Adrenal gland (tissue), 5 donors: Measurements from ENCODE around the gene IFNAR1.

ENCODE experiments used
- CTCF ChIP-seq, 6 experiments: fragments of 450-650 bp in 4 of 6; fragments of 200-600 bp in 2 of 6; sonication (generic) in 1 of 6; IDR thresholded peaks; 1 replicate in 5 of 6; 2 replicates in 1 of 6; pipeline versions ENCODE4 v1.5.1 to v1.8.0; 2016 to 2021; ENCODE audit warnings: antibody characterized with exemption in 6 of 6, mild to moderate bottlenecking in 2 of 6, moderate library complexity in 1 of 6
- POLR2A ChIP-seq, 2 donors: fragments of 450-650 bp; IDR thresholded peaks; one replicate each; pipeline ENCODE4 v1.6.1; 2017; ENCODE audit warnings: antibody characterized with exemption in 2 of 2, mild to moderate bottlenecking in 2 of 2, moderate library complexity in 1 of 2
- donor health status: DM: no; HTN: no; CAD: no.

GRCh38 chr21:33384841-33385331, 60.1 kb downstream of the IFNAR1 start:
- TF ChIP-seq POLR2A (IDR thresholded peaks at IDR 0.05) (no peak), CTCF (IDR thresholded peaks at IDR 0.05) (no peak)
